H1 (cell line): ENCODE data around the gene SDSL. TPM values are rescaled to one million over a fixed set of nuclear protein-coding genes. Genes with fewer than 3 reads are reported as not detected.
A peak's percentile ranks its signal among the peaks of the same experiment; 100 is the strongest.

ENCODE experiments used
- CTCF ChIA-PET: fragments of 300-600 bp; sonication (Branson Sonifier 250); formaldehyde crosslinking; loops from one replicate; lab custom pipeline; 2021; ENCODE audit not compliant: partially characterized antibody; lab: Charles Lee
- POLR2A ChIA-PET: fragments of 300-600 bp; sonication (Branson Sonifier 250); formaldehyde crosslinking; loops from one replicate; lab custom pipeline; 2021; ENCODE audit warnings: inconsistent platforms; ENCODE audit not compliant: partially characterized antibody; lab: Charles Lee
- DNase-seq, 2 experiments: peaks; one replicate each; pipeline versions ENCODE4 v3.0.0 to v3.0.0-alpha.2; 2010 to 2022; ENCODE audit warnings: low spot score in 2 of 2, low read depth in 1 of 2, mixed read lengths in 1 of 2
- FAIRE-seq: peaks from 2 replicates; lab custom pipeline; 2011; peaks lifted over from hg19 to GRCh38; lab: Jason Lieb, UNC
- H2AFZ ChIP-seq: 2 replicates; pipeline ENCODE4 v1.8.1; 2012; ENCODE audit warnings: low read length, inconsistent platforms
- H2AK5ac ChIP-seq: 2 replicates; pipeline ENCODE4 v1.6.1; 2013; ENCODE audit warnings: low read depth, low read length
- H2BK120ac ChIP-seq: replicated peaks from 2 replicates; pipeline ENCODE3; 2013; ENCODE audit warnings: low read depth, low read length, inconsistent platforms
- H2BK12ac ChIP-seq: 2 replicates; pipeline ENCODE4 v1.6.1; 2013; ENCODE audit warnings: low read depth, low read length
- H2BK15ac ChIP-seq: 2 replicates; pipeline ENCODE4 v1.6.1; 2013; ENCODE audit warnings: low read length
- H2BK20ac ChIP-seq: 2 replicates; pipeline ENCODE4 v1.6.1; 2013; ENCODE audit warnings: low read length
- H2BK5ac ChIP-seq: 2 replicates; pipeline ENCODE4 v1.6.1; 2013; ENCODE audit warnings: low read depth, low read length
- H3K14ac ChIP-seq: 2 replicates; pipeline ENCODE4 v1.6.1; 2013; ENCODE audit warnings: inconsistent platforms; ENCODE audit not compliant: insufficient read length
- H3K18ac ChIP-seq: 2 replicates; pipeline ENCODE4 v1.6.1; 2013; ENCODE audit warnings: low read length; ENCODE audit errors: extremely low read depth
- H3K23ac ChIP-seq: 2 replicates; pipeline ENCODE4 v1.6.1; 2013; ENCODE audit warnings: inconsistent platforms; ENCODE audit not compliant: insufficient read length
- H3K23me2 ChIP-seq: 2 replicates; pipeline ENCODE4 v1.6.1; 2013; ENCODE audit warnings: low read depth, low read length
- H3K27ac ChIP-seq: 2 replicates; pipeline ENCODE4 v1.6.1; 2011; ENCODE audit warnings: low read depth, low read length, inconsistent platforms
- H3K27me3 ChIP-seq, 4 experiments: replicated peaks in 1 of 4; 1 replicate in 1 of 4; 2 replicates in 3 of 4; pipeline versions ENCODE4 v1.6.1 to v1.8.1; 2011 to 2013; ENCODE audit warnings: low read length in 3 of 4, mild to moderate bottlenecking in 3 of 4, inconsistent platforms in 2 of 4, mixed read lengths in 2 of 4, moderate library complexity in 1 of 4; ENCODE audit not compliant: control insufficient read depth in 3 of 4, insufficient read depth in 3 of 4; ENCODE audit errors: extremely low read depth in 1 of 4
- H3K36me3 ChIP-seq, 4 experiments: 2 replicates each; pipeline versions ENCODE4 v1.6.1 to v1.8.1; 2011 to 2013; ENCODE audit warnings: mild to moderate bottlenecking in 4 of 4, low read length in 3 of 4, moderate library complexity in 2 of 4, control low read depth in 1 of 4, inconsistent platforms in 1 of 4; ENCODE audit not compliant: insufficient read depth in 4 of 4, control insufficient read depth in 2 of 4
- H3K4ac ChIP-seq: replicated peaks from 2 replicates; pipeline ENCODE3; 2013; ENCODE audit warnings: low read length, low read depth, mixed read lengths, inconsistent platforms; ENCODE audit not compliant: insufficient read length
- H3K4me1 ChIP-seq, 4 experiments: replicated peaks in 1 of 4; 1 replicate in 1 of 4; 2 replicates in 3 of 4; pipeline versions ENCODE4 v1.6.1 to v1.8.1; 2011 to 2013; ENCODE audit warnings: low read length in 3 of 4, inconsistent platforms in 2 of 4, mixed read lengths in 1 of 4; ENCODE audit not compliant: insufficient read depth in 4 of 4, control insufficient read depth in 3 of 4
- H3K4me2 ChIP-seq, 2 experiments: 2 replicates each; pipeline versions ENCODE4 v1.6.1 to v1.8.1; 2011 to 2013; ENCODE audit warnings: low read depth in 2 of 2, low read length in 2 of 2, control low read depth in 1 of 2, inconsistent platforms in 1 of 2, mild to moderate bottlenecking in 1 of 2; ENCODE audit not compliant: insufficient read depth in 1 of 2
- H3K4me3 ChIP-seq, 4 experiments: fragments of 200-600, 300-600 bp in 1 of 4; sonication (generic), shearing (Covaris generic), sonication (Bioruptor Twin) in 1 of 4; 2 replicates each; pipeline versions ENCODE4 v1.5.1 to v1.8.1; 2011 to 2016; ENCODE audit warnings: low read length in 4 of 4, low read depth in 3 of 4, control low read depth in 2 of 4, inconsistent platforms in 2 of 4, mild to moderate bottlenecking in 2 of 4, mixed read lengths in 1 of 4, moderate library complexity in 1 of 4; ENCODE audit not compliant: insufficient read depth in 2 of 4; ENCODE audit errors: extremely low read depth in 1 of 4
- H3K56ac ChIP-seq: replicated peaks from 2 replicates; pipeline ENCODE3; 2013; ENCODE audit warnings: low read depth, mild to moderate bottlenecking, mixed read lengths, low read length, inconsistent platforms; ENCODE audit not compliant: insufficient read length
- H3K79me1 ChIP-seq: 2 replicates; pipeline ENCODE4 v1.6.1; 2013; ENCODE audit warnings: low read depth, low read length, control low read depth
- H3K79me2 ChIP-seq, 2 experiments: 2 replicates each; pipeline versions ENCODE4 v1.6.1 to v1.8.1; 2012 to 2013; ENCODE audit warnings: low read length in 2 of 2, mild to moderate bottlenecking in 2 of 2, inconsistent platforms in 1 of 2; ENCODE audit not compliant: insufficient read depth in 2 of 2, control insufficient read depth in 1 of 2
- H3K9ac ChIP-seq, 4 experiments: replicated peaks in 1 of 4; 1 replicate in 1 of 4; 2 replicates in 3 of 4; pipeline versions ENCODE4 v1.6.1 to v1.8.1; 2011 to 2013; ENCODE audit warnings: low read depth in 3 of 4, low read length in 3 of 4, control low read depth in 2 of 4, mild to moderate bottlenecking in 2 of 4, moderate library complexity in 2 of 4, inconsistent platforms in 1 of 4; ENCODE audit errors: extremely low read depth in 1 of 4
- H3K9me3 ChIP-seq, 2 experiments: 2 replicates each; pipeline versions ENCODE4 v1.6.1 to v1.8.1; 2012 to 2013; ENCODE audit warnings: mild to moderate bottlenecking in 2 of 2, moderate library complexity in 2 of 2, control low read depth in 1 of 2, inconsistent platforms in 1 of 2, low read depth in 1 of 2, low read length in 1 of 2, mixed read lengths in 1 of 2; ENCODE audit not compliant: insufficient read depth in 2 of 2
- H4K20me1 ChIP-seq, 2 experiments: replicated peaks in 1 of 2; 2 replicates each; pipeline versions ENCODE3 to v1.8.1; 2011 to 2013; ENCODE audit warnings: inconsistent platforms in 2 of 2, low read length in 2 of 2, mild to moderate bottlenecking in 1 of 2; ENCODE audit not compliant: insufficient read depth in 2 of 2, control insufficient read depth in 1 of 2
- H4K5ac ChIP-seq: 2 replicates; pipeline ENCODE4 v1.6.1; 2013; ENCODE audit warnings: low read length, low read depth, mixed read lengths, inconsistent platforms; ENCODE audit not compliant: insufficient read length
- H4K8ac ChIP-seq: 2 replicates; pipeline ENCODE4 v1.8.0; 2013; ENCODE audit warnings: mild to moderate bottlenecking, moderate library complexity, low read length, inconsistent platforms; ENCODE audit not compliant: insufficient read depth; ENCODE audit errors: extremely low read depth
- H4K91ac ChIP-seq: replicated peaks from 2 replicates; pipeline ENCODE3; 2013; ENCODE audit warnings: low read length, mixed read lengths, inconsistent platforms; ENCODE audit not compliant: insufficient read length
- CREB1 ChIP-seq: IDR thresholded peaks from 2 replicates; pipeline ENCODE4 v1.6.1; 2012; ENCODE audit warnings: inconsistent platforms
- SP1 ChIP-seq: IDR thresholded peaks from 2 replicates; pipeline ENCODE4 v1.6.1; 2011; ENCODE audit warnings: low read depth, low read length
- SRF ChIP-seq: IDR thresholded peaks from 2 replicates; pipeline ENCODE4 v1.6.1; 2011; ENCODE audit warnings: mild to moderate bottlenecking, low read depth, low read length, moderate library complexity
- WGBS, 2 experiments: shearing (Covaris generic) in 1 of 2; methylation state at CpG; one replicate each; pipeline versions ENCODE4 v1.1.6 to v1.1.7; 2013 to 2015; ENCODE audit warnings: low lambda C conversion rate in 2 of 2, mixed read lengths in 2 of 2, inconsistent platforms in 1 of 2, low coverage in 1 of 2, missing lambda C conversion rate in 1 of 2; ENCODE audit not compliant: insufficient replicate concordance in 2 of 2, insufficient coverage in 1 of 2, insufficient read length in 1 of 2; ENCODE audit errors: extremely low coverage in 1 of 2, missing lambda C conversion rate in 1 of 2; 5-methylcytosine and 5-hydroxymethylcytosine counted together
- polyA plus RNA-seq, 7 experiments: library from polyadenylated mRNA; depleted of rRNA in 3 of 7; stranded (reverse) in 5 of 7; unstranded in 2 of 7; fragments of >200 nt in 5 of 7; fragments of 200-250 nt in 2 of 7; gene quantifications; 1 replicate in 5 of 7; 2 replicates in 1 of 7; 4 replicates in 1 of 7; pipeline versions ENCODE4 v1.2.1 to v1.2.3, GENCODE V29; 2011 to 2013; ENCODE audit warnings: missing spikeins in 2 of 7, mixed read lengths in 2 of 7
- total RNA-seq: library from RNA; stranded (reverse); fragmentation: NEBNext Ultra II Directional; extraction: Animal tissue kit (Norgen Biotek cat#: 25700); gene quantifications from 2 replicates; pipeline ENCODE4 v1.2.1, GENCODE V29; 2021
- TF ChIP-seq, protein P1 (sequence below): IDR thresholded peaks from 2 replicates; pipeline ENCODE4 v1.6.1; 2012; ENCODE audit warnings: inconsistent platforms

Gene SDSL
- total and polyA plus RNA-seq, 2 of the 8 experiments (the other 6 are each of a cell fraction or from before 2014, with no cell fraction given), result 0.69 to 1.3 TPM

DNA sequence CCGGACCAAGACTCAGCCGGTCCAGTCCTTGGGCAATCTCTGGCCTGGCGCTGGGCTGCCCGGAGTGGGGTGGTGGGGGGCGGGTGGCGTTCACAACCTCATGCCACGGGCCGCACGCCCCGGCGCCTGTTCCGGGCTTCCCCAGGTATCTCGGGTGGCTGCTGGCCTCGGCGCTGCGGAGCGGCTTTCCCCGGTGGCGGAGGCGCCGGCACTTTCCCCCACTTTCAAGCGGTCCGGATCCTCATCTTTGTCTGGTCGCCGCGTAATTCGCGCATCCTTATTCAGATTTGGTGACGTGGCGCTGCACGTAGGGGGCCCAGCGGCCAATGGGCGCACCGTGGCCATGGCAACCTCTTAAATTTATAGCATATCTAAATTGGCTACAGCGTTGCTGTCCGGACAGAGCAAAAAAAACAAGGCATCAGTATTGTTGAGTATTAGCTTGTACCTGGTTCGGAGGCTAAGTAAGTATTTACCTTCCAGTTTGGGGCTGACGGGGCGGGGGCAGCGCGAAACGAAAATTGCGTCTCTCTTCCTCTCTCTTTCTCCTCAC, 49.5 kb downstream of the SDSL start, which contains the start of gene LHX5:
TSS of gene LHX5 (minus strand) at position 253 of the 553 bp plus-strand sequence. CDS start 373 bp downstream, outside the sequence.
- H3K56ac ChIP-seq, result peak within 1 kb of the TSS; percentile 32
- H3K4me3 ChIP-seq, result peak within 1 kb of the TSS; percentile 52 to 66 (median 60)
- CTCF ChIA-PET, result interaction anchor here (1.5 to 9.0 kb wide), 3 partner anchors 12 to 348 kb away, joined by 3 to 79 read pairs (median 5); no protein-coding TSS in a partner anchor
- peak within 1 kb of the TSS; percentile 42 for H4K8ac ChIP-seq
- WGBS, 2 experiments, result 1% methylated on average over 40 of the region's 43 CpGs; no CpG with 5 or more reads in 1 of the 2 experiments
- no peak within 1 kb of the TSS for H2BK120ac ChIP-seq
- no peak within 1 kb of the TSS for H2BK15ac ChIP-seq
- H3K4me2 ChIP-seq, result peak within 1 kb of the TSS; percentile 93 to 98
- peak within 1 kb of the TSS; percentile 13; the same call in 1 of the 2 replicates for H2AK5ac ChIP-seq
- no peaks in the 10 kb centered on the region for H3K79me1 ChIP-seq
- peaks cover 0 to 6% of the 10 kb centered on the region in 2 experiments; a peak in 2 of 4 replicates for H3K79me2 ChIP-seq
- H3K9me3 ChIP-seq, result no peaks in the 10 kb centered on the region
- FAIRE-seq (no peak), DNase-seq (no peak)
- peak within 1 kb of the TSS; percentile 90 for H3K18ac ChIP-seq
- peak within 1 kb of the TSS in 3 of 4 experiments; percentile 43 to 65 (median 64); a peak in 4 of 7 replicates for H3K9ac ChIP-seq
- H3K4ac ChIP-seq, result no peak within 1 kb of the TSS
- POLR2A ChIA-PET, result interaction anchor here (1.2 kb wide), 1 partner anchor 8 kb away, joined by 7 read pairs; no protein-coding TSS in a partner anchor
- H3K4me1 ChIP-seq, result peaks cover 0 to 79% (median 48%) of the 10 kb centered on the region in 4 experiments; a peak in 6 of 7 replicates
- H3K23ac ChIP-seq, result no peak within 1 kb of the TSS
- peak; percentile 87 for TF ChIP-seq CREB1
- TF ChIP-seq SRF, result no peak
- TF ChIP-seq, protein P1, sequence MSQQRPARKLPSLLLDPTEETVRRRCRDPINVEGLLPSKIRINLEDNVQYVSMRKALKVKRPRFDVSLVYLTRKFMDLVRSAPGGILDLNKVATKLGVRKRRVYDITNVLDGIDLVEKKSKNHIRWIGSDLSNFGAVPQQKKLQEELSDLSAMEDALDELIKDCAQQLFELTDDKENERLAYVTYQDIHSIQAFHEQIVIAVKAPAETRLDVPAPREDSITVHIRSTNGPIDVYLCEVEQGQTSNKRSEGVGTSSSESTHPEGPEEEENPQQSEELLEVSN, result 0 out of 2 replicates have a peak, but pooled peaks have one; percentile 7
- 0 out of 2 replicates have a peak, but pooled peaks have one; percentile 4 for TF ChIP-seq SP1
- H2BK20ac ChIP-seq, result peak within 1 kb of the TSS; percentile 90; the same call in 1 of the 2 replicates
- peaks cover 28 to 36% of the 10 kb centered on the region in 2 experiments for H4K20me1 ChIP-seq
- H2AFZ ChIP-seq, result peak within 1 kb of the TSS; percentile 22; the same call in 1 of the 2 replicates
- H4K5ac ChIP-seq, result no peak within 1 kb of the TSS
- H3K27me3 ChIP-seq, result peaks cover 92 to 99% (median 99%) of the 10 kb centered on the region in 4 experiments
- peak within 1 kb of the TSS; percentile 61 for H4K91ac ChIP-seq
- peaks cover 2 to 57% (median 4%) of the 10 kb centered on the region in 4 experiments; a peak in 5 of 8 replicates for H3K36me3 ChIP-seq
- H2BK5ac ChIP-seq, result peak within 1 kb of the TSS; percentile 78; the same call in 1 of the 2 replicates
- peaks cover 31% of the 10 kb centered on the region; the same call in 1 of the 2 replicates for H3K23me2 ChIP-seq
- H3K27ac ChIP-seq, result peak within 1 kb of the TSS; percentile 11; the same call in 1 of the 2 replicates
- no peak within 1 kb of the TSS for H3K14ac ChIP-seq
- peak within 1 kb of the TSS; percentile 94 for H2BK12ac ChIP-seq
